22Rv1 (cell line): Measurements from ENCODE around the gene CDH22.

ENCODE experiments used
- H3K27ac ChIP-seq: fragments of 450-650 bp; 2 replicates; pipeline ENCODE4 v1.5.1; 2017
- ZFX ChIP-seq: fragments of 450-650 bp; IDR thresholded peaks from 2 replicates; pipeline ENCODE4 v1.6.1; 2017; ENCODE audit warnings: antibody characterized with exemption, borderline replicate concordance
- TF ChIP-seq, protein P1 (sequence below): fragments of 450-650 bp; IDR thresholded peaks from 2 replicates; pipeline ENCODE4 v1.5.1; 2017; ENCODE audit warnings: mild to moderate bottlenecking

Gene CDH22

DNA sequence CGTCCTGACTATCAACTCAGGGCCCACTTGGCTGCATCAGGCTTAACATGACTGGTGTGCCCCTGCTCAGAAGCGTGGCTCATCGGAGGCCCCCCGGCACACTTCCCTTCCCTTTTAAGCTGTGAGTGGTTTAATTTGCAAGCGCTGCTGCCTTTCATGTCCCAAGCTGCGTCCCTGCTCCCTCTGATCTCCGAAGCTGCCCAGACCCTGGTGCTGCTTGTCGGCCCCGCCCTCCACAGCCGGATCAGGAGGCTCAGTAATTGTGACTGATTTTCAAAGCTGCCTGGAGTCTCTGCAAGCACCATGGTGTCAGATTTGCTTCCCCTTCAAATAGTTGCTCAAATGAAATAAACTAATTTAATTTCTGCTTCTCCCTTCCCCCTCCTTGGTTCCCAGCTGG, 71.1 kb downstream of the CDH22 start:
- H3K27ac ChIP-seq, result no peak overlapping the region
- no peak for TF ChIP-seq ZFX
- TF ChIP-seq, protein P1, sequence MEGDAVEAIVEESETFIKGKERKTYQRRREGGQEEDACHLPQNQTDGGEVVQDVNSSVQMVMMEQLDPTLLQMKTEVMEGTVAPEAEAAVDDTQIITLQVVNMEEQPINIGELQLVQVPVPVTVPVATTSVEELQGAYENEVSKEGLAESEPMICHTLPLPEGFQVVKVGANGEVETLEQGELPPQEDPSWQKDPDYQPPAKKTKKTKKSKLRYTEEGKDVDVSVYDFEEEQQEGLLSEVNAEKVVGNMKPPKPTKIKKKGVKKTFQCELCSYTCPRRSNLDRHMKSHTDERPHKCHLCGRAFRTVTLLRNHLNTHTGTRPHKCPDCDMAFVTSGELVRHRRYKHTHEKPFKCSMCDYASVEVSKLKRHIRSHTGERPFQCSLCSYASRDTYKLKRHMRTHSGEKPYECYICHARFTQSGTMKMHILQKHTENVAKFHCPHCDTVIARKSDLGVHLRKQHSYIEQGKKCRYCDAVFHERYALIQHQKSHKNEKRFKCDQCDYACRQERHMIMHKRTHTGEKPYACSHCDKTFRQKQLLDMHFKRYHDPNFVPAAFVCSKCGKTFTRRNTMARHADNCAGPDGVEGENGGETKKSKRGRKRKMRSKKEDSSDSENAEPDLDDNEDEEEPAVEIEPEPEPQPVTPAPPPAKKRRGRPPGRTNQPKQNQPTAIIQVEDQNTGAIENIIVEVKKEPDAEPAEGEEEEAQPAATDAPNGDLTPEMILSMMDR, result no peak

DNA sequence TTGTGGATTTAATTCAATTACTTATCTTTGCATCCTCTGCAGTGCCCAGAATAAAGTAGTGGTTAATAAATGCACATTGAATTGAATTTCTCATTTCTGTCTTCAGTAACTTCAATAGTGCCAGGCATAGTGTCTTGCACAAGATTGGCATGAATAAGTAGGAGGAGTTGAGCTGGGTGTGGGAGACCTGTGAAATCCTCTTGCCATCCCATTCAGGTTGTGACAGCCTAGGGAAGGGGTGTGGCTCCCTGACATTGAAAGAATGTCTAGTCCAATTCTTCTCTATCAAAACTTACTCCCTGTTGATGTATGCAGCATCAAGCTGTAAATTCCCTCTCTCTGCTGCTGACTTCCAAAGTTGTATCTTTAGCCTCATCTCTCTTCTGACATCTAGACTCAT, 73.2 kb downstream of the CDH22 start:
- H3K27ac ChIP-seq, result no peak overlapping the region
- TF ChIP-seq, protein P1, result no peak
- TF ChIP-seq ZFX, result no peak

DNA sequence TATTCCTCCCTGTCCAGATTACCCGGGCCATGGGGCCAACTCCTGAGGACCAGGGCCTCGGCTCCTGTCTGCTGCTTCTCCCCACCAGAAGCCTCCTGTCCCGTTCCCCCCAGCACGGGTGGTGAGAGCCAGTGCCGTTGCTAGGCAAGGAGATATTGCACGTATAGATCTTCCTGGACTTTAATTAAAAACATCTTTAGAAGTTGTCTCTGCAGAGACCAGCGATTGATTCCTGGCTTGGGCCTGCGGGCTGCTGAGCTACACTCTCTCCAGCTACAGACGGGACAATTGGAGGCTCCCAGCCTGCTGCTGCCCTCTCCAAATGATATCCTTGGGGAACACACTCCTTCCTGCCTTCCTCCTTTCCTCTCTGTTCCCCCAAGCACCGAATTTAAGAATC, 74.6 kb downstream of the CDH22 start:
- TF ChIP-seq ZFX, result no peak
- TF ChIP-seq, protein P1, result no peak
- no peak overlapping the region for H3K27ac ChIP-seq

DNA sequence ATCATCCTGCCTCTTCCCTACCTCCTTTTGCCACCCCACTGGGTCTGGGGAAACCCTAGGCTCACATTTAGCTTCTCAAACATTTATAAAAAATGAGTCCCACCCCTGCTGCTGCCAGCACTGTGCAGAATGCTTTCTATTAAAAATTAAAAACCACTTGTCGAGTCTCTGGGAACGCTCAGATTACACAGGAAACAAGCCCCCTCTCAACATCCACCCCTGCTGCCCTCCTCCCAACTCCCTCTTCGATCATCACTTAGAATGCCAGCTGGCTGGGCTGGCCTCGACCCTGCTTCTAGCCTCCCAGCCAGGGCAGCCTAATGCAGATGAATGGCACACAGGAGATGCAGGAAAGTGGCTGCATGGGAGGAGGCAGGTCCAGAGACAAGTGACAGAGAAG, 75.8 kb downstream of the CDH22 start:
- TF ChIP-seq ZFX, result no peak
- TF ChIP-seq, protein P1, result no peak
- no peak overlapping the region for H3K27ac ChIP-seq

DNA sequence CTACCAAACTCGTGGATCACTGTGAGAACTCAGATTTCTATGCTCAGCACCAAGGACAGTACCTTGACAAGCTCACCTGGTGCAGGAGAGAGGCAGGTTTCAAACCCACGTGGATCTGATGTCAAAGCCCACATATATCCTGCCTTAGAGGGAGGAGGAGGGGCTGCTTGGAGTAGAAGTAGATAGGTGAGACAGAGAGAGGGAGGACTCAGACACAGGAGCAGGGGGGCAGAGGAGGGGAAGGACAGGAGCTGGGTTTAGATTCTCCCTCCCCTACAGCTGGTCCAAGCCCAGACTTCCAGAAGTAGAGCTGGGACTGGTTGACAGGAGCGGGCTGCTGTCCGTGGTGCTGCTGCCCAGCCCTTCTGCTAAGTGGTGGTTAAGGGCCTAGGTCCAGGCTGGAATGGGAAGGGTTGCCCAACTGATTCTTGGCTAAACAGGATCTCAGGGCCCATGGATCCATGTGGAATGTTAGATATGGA, 77.5 kb downstream of the CDH22 start:
- no peak overlapping the region for H3K27ac ChIP-seq
- TF ChIP-seq, protein P1, result no peak
- TF ChIP-seq ZFX, result no peak

DNA sequence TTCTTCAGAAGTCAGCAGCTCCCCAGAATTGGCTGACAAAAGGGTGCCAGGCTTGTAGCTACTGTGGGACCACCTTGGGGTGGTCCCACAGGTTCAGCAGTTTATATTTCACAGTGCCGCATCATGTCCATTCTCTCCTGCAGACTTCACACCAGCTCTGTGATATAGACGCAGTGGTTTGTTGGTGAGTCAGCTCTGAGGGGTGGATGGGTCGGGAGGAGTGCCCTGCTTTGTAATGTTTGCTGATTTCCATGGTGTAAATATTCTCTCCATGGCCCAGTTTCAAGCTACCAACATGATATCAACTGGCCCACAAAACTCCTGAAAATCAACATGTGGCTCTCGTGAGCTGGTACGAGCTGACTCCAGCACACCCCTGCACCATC, 78.2 kb downstream of the CDH22 start:
- no peak for TF ChIP-seq ZFX
- TF ChIP-seq, protein P1, result no peak
- no peak overlapping the region for H3K27ac ChIP-seq

DNA sequence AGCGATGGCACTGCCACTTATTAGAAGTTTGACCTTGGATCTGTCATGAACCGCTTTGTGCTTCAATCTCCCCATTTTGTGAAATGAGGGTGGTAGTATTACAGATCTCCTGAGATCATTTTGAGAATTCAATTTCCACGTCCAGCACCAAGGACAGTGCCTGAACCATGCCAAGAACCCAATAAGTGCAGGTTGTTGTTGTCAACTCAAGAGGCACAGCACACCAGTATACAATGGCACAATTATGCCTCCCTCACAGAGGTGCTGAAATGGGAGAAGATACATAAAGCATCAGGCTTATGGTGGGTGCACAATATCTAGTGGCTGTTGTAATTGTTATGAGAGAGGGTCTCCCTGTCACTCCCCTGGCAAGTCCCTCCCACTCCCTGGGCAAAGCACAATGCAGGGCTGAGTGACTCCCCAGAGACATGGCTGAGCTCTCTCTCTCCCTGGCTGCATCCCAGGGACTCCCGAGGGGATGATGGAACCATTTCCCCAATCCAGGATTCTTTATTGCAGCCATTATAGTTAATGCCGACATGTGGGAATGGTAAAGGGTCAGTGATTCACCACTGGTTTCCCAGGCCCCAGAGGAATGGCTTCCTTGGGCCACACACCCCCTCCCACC, 78.7 kb downstream of the CDH22 start:
- TF ChIP-seq, protein P1, result no peak
- TF ChIP-seq ZFX, result no peak
- H3K27ac ChIP-seq, result no peak overlapping the region
